GM12891 (cell line): ENCODE measurements around the gene ITGAD.
"Not testable (repeated sequence)": the region's sequence is repeated elsewhere in the genome, so short reads cannot be mapped to it uniquely, and the experiment has no call there.

Experiments
- PAX5 ChIP-seq: IDR thresholded peaks from 2 replicates; pipeline ENCODE4 v1.6.1; 2011; ENCODE audit warnings: low read length, moderate library complexity, mild to moderate bottlenecking; ENCODE audit not compliant: insufficient read depth, severe bottlenecking
- POLR2A ChIP-seq: IDR thresholded peaks from 2 replicates; pipeline ENCODE4 v1.6.1; 2011; ENCODE audit warnings: low read depth, low read length, control low read depth
- POLR2AphosphoS5 ChIP-seq: IDR thresholded peaks from 2 replicates; pipeline ENCODE4 v1.6.1; 2011; ENCODE audit warnings: low read depth, low read length, control low read depth
- POU2F2 ChIP-seq: IDR thresholded peaks from 2 replicates; pipeline ENCODE4 v1.6.1; 2011; ENCODE audit warnings: low read depth, mild to moderate bottlenecking, control low read depth, low read length, moderate library complexity
- SPI1 ChIP-seq: IDR thresholded peaks from 2 replicates; pipeline ENCODE4 v1.6.1; 2011; ENCODE audit warnings: low read depth, low read length, control low read depth
- TAF1 ChIP-seq: IDR thresholded peaks from 2 replicates; pipeline ENCODE4 v1.6.1; 2011; ENCODE audit warnings: low read depth, low read length, control low read depth

DNA sequence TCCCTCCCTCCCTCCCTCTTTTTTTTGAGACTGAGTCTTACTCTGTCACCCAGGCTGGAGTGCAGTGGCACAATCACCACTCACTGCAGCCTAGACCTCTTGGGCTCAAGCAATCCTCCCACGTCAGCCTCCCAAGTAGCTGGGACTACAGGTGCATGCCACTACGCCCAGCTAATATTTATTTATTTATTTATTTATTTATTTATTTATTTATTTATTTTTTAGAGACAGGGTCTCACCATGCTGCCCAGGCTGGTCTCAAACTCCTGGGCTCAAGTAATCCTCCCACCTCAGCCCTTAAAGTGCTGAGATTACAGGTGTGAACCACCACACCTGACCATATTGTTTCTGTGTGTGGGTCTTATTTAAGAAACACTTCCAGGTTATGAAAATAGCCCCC is 23.9 kb downstream of the ITGAD start:
- TF ChIP-seq POLR2A, POLR2AphosphoS5, TAF1, SPI1, PAX5, POU2F2: not testable (repeated sequence)
